Lower leg skin (tissue), 4 donors: Measurements from ENCODE around the gene DNAH10. TPM values are rescaled to one million over a fixed set of nuclear protein-coding genes. Genes with fewer than 3 reads are reported as not detected.

Experiments
- DNase-seq, 2 donors: peaks; one replicate each; pipeline ENCODE4 v3.0.0-alpha.2; 2019; ENCODE audit warnings: low spot score in 2 of 2
- H3K4me3 ChIP-seq: fragments of 200-600 bp; sonication (generic); 2 replicates; pipeline ENCODE4 v1.5.1; 2017; ENCODE audit warnings: mild to moderate bottlenecking, low read depth; ENCODE audit not compliant: poor library complexity, severe bottlenecking
- CTCF ChIP-seq, 3 donors: fragments of 450-650 bp; IDR thresholded peaks; one replicate each; pipeline ENCODE4 v1.5.1; 2016; ENCODE audit warnings: antibody characterized with exemption in 3 of 3, mild to moderate bottlenecking in 3 of 3, moderate library complexity in 2 of 3
- POLR2A ChIP-seq, 2 donors: fragments of 450-650 bp; IDR thresholded peaks; one replicate each; pipeline ENCODE4 v1.6.1; 2016 to 2017; ENCODE audit warnings: antibody characterized with exemption in 2 of 2, mild to moderate bottlenecking in 1 of 2, moderate library complexity in 1 of 2
- WGBS, 2 donors: methylation state at CpG; one replicate each; pipeline ENCODE4 v1.1.5; 2018; 5-methylcytosine and 5-hydroxymethylcytosine counted together
- intact Hi-C: fragments of 100-400 bp; cut with DNase I; formaldehyde crosslinking; loops from one replicate; pipeline ENCODE4 v1.15.0; 2023; ENCODE audit warnings: low total_unique reads
- total RNA-seq, 4 donors: library from RNA; depleted of rRNA; stranded (reverse); fragments of >200 nt; gene quantifications; one replicate each; pipeline ENCODE4 v1.1.0, GENCODE V29; 2016

DNAH10 gene
- total RNA-seq, 4 donors from 2014 or later, result 0.02 to 0.27 (median 0.06) TPM; not detected in 1

- no peak for DNase-seq
- intact Hi-C loops, result no loop called here
- no peak overlapping the region for H3K4me3 ChIP-seq
- TF ChIP-seq CTCF (IDR thresholded peaks at IDR 0.05) (no peak), POLR2A (IDR thresholded peaks at IDR 0.05) (no peak)
- 56 to 71% methylated on average over 2 of the region's 2 CpGs for WGBS, 2 donors
Measured at GRCh38 chr12:123836292-123836691, 74.2 kb downstream of the DNAH10 start.

GRCh38 chr12:123839826-123840225 lies 77.7 kb downstream of the DNAH10 start:
- DNase-seq, result no peak
- TF ChIP-seq CTCF (IDR thresholded peaks at IDR 0.05), result no peak
- no peak for TF ChIP-seq POLR2A (IDR thresholded peaks at IDR 0.05)
- WGBS, 2 donors, result 62 to 69% methylated on average over 6 of the region's 6 CpGs
- no peak overlapping the region for H3K4me3 ChIP-seq
- intact Hi-C loops, result no loop called here

- H3K4me3 ChIP-seq, result no peak overlapping the region
- WGBS, 2 donors, result 93 to 94% methylated on average over 16 of the region's 16 CpGs
- DNase-seq, result no peak
- intact Hi-C loops, result no loop called here
- TF ChIP-seq CTCF (IDR thresholded peaks at IDR 0.05), result no peak
- TF ChIP-seq POLR2A (IDR thresholded peaks at IDR 0.05), result no peak
Measured at GRCh38 chr12:123840765-123841425, 78.8 kb downstream of the DNAH10 start.

GRCh38 chr12:123843912-123844748 lies 82.0 kb downstream of the DNAH10 start:
- H3K4me3 ChIP-seq, result no peak overlapping the region
- no peak for TF ChIP-seq POLR2A (IDR thresholded peaks at IDR 0.05)
- TF ChIP-seq CTCF (IDR thresholded peaks at IDR 0.05), result no peak
- DNase-seq, result no peak
- WGBS, 2 donors, result 84 to 85% methylated on average over 14 of the region's 14 CpGs
- intact Hi-C loops, result no loop called here

GRCh38 chr12:123845881-123846280 lies 83.8 kb downstream of the DNAH10 start:
- intact Hi-C loops, result no loop called here
- no peak overlapping the region for H3K4me3 ChIP-seq
- no peak for TF ChIP-seq CTCF (IDR thresholded peaks at IDR 0.05)
- no peak for TF ChIP-seq POLR2A (IDR thresholded peaks at IDR 0.05)
- no peak for DNase-seq
- 91 to 94% methylated on average over 19 of the region's 19 CpGs for WGBS, 2 donors
